K562 (cell line): ENCODE data around the gene TMEM117. TPM values are rescaled to one million over a fixed set of nuclear protein-coding genes. Genes with fewer than 3 reads are reported as not detected.

Experiments
- ATAC-seq: fragments of 200-7000 bp; cut with Tn5 transposase; 3 replicates; pipeline ENCODE4 v1.9.1; 2020; ENCODE audit warnings: moderate library complexity
- BruUV-seq: library from RNA; stranded (reverse); fragments of 400-500 nt; replicated peaks from 2 replicates; lab custom pipeline; 2021; lab: Mats Ljungman, UMichigan
- CTCF ChIA-PET: fragments of 300-600 bp; formaldehyde crosslinking; extraction: SDS; loops from one replicate; lab custom pipeline; 2021; ENCODE audit warnings: low intra/inter-chr PET ratio; lab: Yijun Ruan, JAX
- POLR2A ChIA-PET: fragments of 300-600, 350-650 bp; sonication (Branson Sonifier 250); formaldehyde crosslinking; extraction: SDS; loops from one replicate; lab custom pipeline; 2021; ENCODE audit warnings: antibody characterized with exemption, inconsistent platforms; lab: Yijun Ruan, JAX
- DNase-seq, 4 experiments: peaks; one replicate each; pipeline versions ENCODE4 v3.0.0 to v3.0.0-alpha.2; 2011 to 2018; ENCODE audit warnings: low spot score in 3 of 4, mixed read lengths in 3 of 4; ENCODE audit errors: extremely low read depth in 1 of 4
- FAIRE-seq: peaks from 2 replicates; lab custom pipeline; 2011; peaks lifted over from hg19 to GRCh38; lab: Jason Lieb, UNC
- H2AFZ ChIP-seq: 2 replicates; pipeline ENCODE4 v1.6.0; 2011; ENCODE audit warnings: low read depth, low read length, control low read depth, inconsistent platforms
- H3K27ac ChIP-seq: fragments of 200-600 bp; 3 replicates; pipeline ENCODE4 v1.8.0; 2011; ENCODE audit warnings: low read depth, mild to moderate bottlenecking, control low read depth, inconsistent platforms, low read length, moderate library complexity, mixed read lengths; ENCODE audit errors: extremely low read depth
- H3K27me3 ChIP-seq, 2 experiments: fragments of 300-600 bp in 1 of 2; 2 replicates in 1 of 2; 3 replicates in 1 of 2; pipeline versions ENCODE4 v1.6.0 to v1.8.0; 2011; ENCODE audit warnings: inconsistent platforms in 2 of 2, low read length in 2 of 2, mild to moderate bottlenecking in 1 of 2, mixed read lengths in 1 of 2, moderate library complexity in 1 of 2; ENCODE audit not compliant: control insufficient read depth in 2 of 2, insufficient read depth in 2 of 2
- H3K36me3 ChIP-seq: fragments of 300-600 bp; 3 replicates; pipeline ENCODE4 v1.8.0; 2011; ENCODE audit warnings: mild to moderate bottlenecking, low read length, inconsistent platforms; ENCODE audit not compliant: control insufficient read depth, insufficient read depth
- H3K4me1 ChIP-seq, 2 experiments: fragments of 200-600 bp in 1 of 2; replicated peaks in 1 of 2; 2 replicates in 1 of 2; 3 replicates in 1 of 2; pipeline versions ENCODE4 v1.5.1 to v1.8.0; 2011; ENCODE audit warnings: inconsistent platforms in 2 of 2, low read length in 2 of 2, mild to moderate bottlenecking in 1 of 2, mixed read lengths in 1 of 2, moderate library complexity in 1 of 2; ENCODE audit not compliant: control insufficient read depth in 2 of 2, insufficient read depth in 2 of 2
- H3K4me2 ChIP-seq: 2 replicates; pipeline ENCODE4 v1.6.1; 2011; ENCODE audit warnings: low read length, control low read depth, inconsistent platforms, mixed read lengths; ENCODE audit not compliant: insufficient read depth
- H3K4me3 ChIP-seq: fragments of 200-600 bp; sonication (generic), shearing (Covaris generic); 2 replicates; pipeline ENCODE4 v1.5.1; 2016; ENCODE audit warnings: control low read depth, inconsistent platforms
- H3K79me2 ChIP-seq: fragments of 200-600 bp; 3 replicates; pipeline ENCODE4 v1.8.0; 2011; ENCODE audit warnings: low read length, inconsistent platforms; ENCODE audit not compliant: control insufficient read depth, insufficient read depth
- H3K9ac ChIP-seq, 2 experiments: 2 replicates each; pipeline versions ENCODE4 v1.6.0 to v1.6.1; 2011; ENCODE audit warnings: low read depth in 2 of 2, low read length in 2 of 2, control low read depth in 1 of 2, inconsistent platforms in 1 of 2, mild to moderate bottlenecking in 1 of 2, mixed read lengths in 1 of 2; ENCODE audit not compliant: insufficient read depth in 1 of 2
- H3K9me1 ChIP-seq: one replicate; pipeline ENCODE4 v1.6.0; 2011; ENCODE audit warnings: inconsistent platforms, mild to moderate bottlenecking, low read length, moderate library complexity; ENCODE audit not compliant: control insufficient read depth, insufficient read depth
- H3K9me3 ChIP-seq: replicated peaks from 2 replicates; pipeline ENCODE4 v1.5.1; 2011; ENCODE audit warnings: low read depth, low read length, inconsistent platforms; ENCODE audit not compliant: control insufficient read depth, insufficient read depth
- H4K20me1 ChIP-seq: replicated peaks from 2 replicates; pipeline ENCODE4 v1.6.1; 2011; ENCODE audit warnings: low read length, inconsistent platforms, mixed read lengths; ENCODE audit not compliant: control insufficient read depth, insufficient read depth
- BMI1 ChIP-seq: fragments of 150-350 bp; IDR thresholded peaks from 2 replicates; pipeline ENCODE4 v1.6.1; 2014; ENCODE audit warnings: low read length
- CSDE1 ChIP-seq, 2 experiments: fragments of 450-650 bp; IDR thresholded peaks; 2 replicates each; pipeline ENCODE4 v1.6.1; 2016; ENCODE audit warnings: mild to moderate bottlenecking in 1 of 2
- EP300 ChIP-seq: IDR thresholded peaks from 2 replicates; pipeline ENCODE4 v1.6.1; 2012; ENCODE audit warnings: low read length, improper control_type of control experiment
- FOXJ3 ChIP-seq: sonication (generic); formaldehyde crosslinking; IDR thresholded peaks from 2 replicates; pipeline ENCODE4 v1.4.0; 2020; ENCODE audit warnings: mild to moderate bottlenecking, missing genetic modification reagents
- FOXM1 ChIP-seq, 2 experiments: fragments of 450-650 bp in 1 of 2; sonication (generic) in 1 of 2; formaldehyde crosslinking in 1 of 2; IDR thresholded peaks; 2 replicates each; pipeline versions ENCODE4 v1.6.1 to v1.9.0; 2017 to 2022; ENCODE audit warnings: low read depth in 2 of 2, mild to moderate bottlenecking in 2 of 2, missing genetic modification reagents in 1 of 2, moderate library complexity in 1 of 2
- GTF2F1 ChIP-seq: IDR thresholded peaks from 2 replicates; pipeline ENCODE4 v1.6.1; 2011; ENCODE audit warnings: low read depth, low read length, improper control_type of control experiment
- HCFC1 ChIP-seq: IDR thresholded peaks from 2 replicates; pipeline ENCODE4 v1.6.1; 2012; ENCODE audit warnings: low read depth, low read length, improper control_type of control experiment
- MAFF ChIP-seq: IDR thresholded peaks from 2 replicates; pipeline ENCODE4 v1.6.1; 2012; ENCODE audit warnings: low read length, improper control_type of control experiment
- MBD2 ChIP-seq: sonication (generic); IDR thresholded peaks from 2 replicates; pipeline ENCODE4 v1.6.1; 2016; ENCODE audit warnings: low read depth, borderline replicate concordance
- NFE2 ChIP-seq: IDR thresholded peaks from 2 replicates; pipeline ENCODE4 v1.6.1; 2014; ENCODE audit warnings: antibody characterized with exemption, low read depth
- XRCC3 ChIP-seq: fragments of 450-650 bp; IDR thresholded peaks from 2 replicates; pipeline ENCODE4 v1.6.1; 2017; ENCODE audit warnings: mild to moderate bottlenecking, moderate library complexity
- ZBTB26 ChIP-seq: fragments of 450-650 bp; formaldehyde crosslinking; IDR thresholded peaks from 2 replicates; pipeline ENCODE4 v1.4.0; 2022; ENCODE audit warnings: missing genetic modification characterization
- ZNF75A ChIP-seq: fragments of 450-650 bp; formaldehyde crosslinking; IDR thresholded peaks from 2 replicates; pipeline ENCODE4 v1.4.0; 2020; ENCODE audit warnings: mild to moderate bottlenecking
- in situ Hi-C: fragments of 300-500 bp; cut with MboI; formaldehyde crosslinking; loops from 4 replicates; pipeline ENCODE4 v1.15.0; 2018; ENCODE audit warnings: inconsistent platforms, mixed read lengths
- intact Hi-C: fragments of 100-400 bp; cut with micrococcal nuclease; formaldehyde crosslinking; loops from 2 replicates; pipeline ENCODE4 v1.14.2; 2022
- polyA plus RNA-seq, 8 experiments: library from polyadenylated mRNA; depleted of rRNA in 4 of 8; stranded (reverse) in 5 of 8; unstranded in 3 of 8; fragments of >200 nt; fragmentation: Nextera tagmentation in 2 of 8; fragmentation: Illumina TruSeq in 1 of 8; extraction: Ambion mirVana in 2 of 8; extraction: Trizol in 1 of 8; gene quantifications; 2 replicates each; pipeline versions ENCODE4 v1.2.1 to v1.2.3, GENCODE V29; 2011 to 2014; ENCODE audit warnings: inconsistent platforms in 1 of 8, missing spikeins in 1 of 8
- total RNA-seq, 7 experiments: library from RNA; depleted of rRNA in 6 of 7; stranded (reverse); fragments of >200 nt in 6 of 7; fragmentation: Illumina TruSeq in 2 of 7; extraction: Trizol in 2 of 7; gene quantifications; 2 replicates each; pipeline versions ENCODE4 v1.2.1 to v1.2.3, GENCODE V29; 2011 to 2021; ENCODE audit warnings: low replicate concordance in 1 of 7
- TF ChIP-seq, protein P1 (sequence below): fragments of 250-450 bp; sonication (Bioruptor Pico); IDR thresholded peaks from 2 replicates; pipeline ENCODE4 v1.4.0; 2020; ENCODE audit warnings: mild to moderate bottlenecking
- TF ChIP-seq, protein P2 (sequence below): fragments of 250-450 bp; sonication (Bioruptor Pico); IDR thresholded peaks from 2 replicates; pipeline ENCODE4 v1.5.0; 2021; ENCODE audit warnings: mild to moderate bottlenecking, borderline replicate concordance
- TF ChIP-seq, protein P3 (sequence below), 2 experiments: fragments of 450-650 bp; IDR thresholded peaks; 2 replicates each; pipeline ENCODE4 v1.6.1; 2018; ENCODE audit warnings: mild to moderate bottlenecking in 2 of 2, low read depth in 1 of 2; ENCODE audit not compliant: partially characterized antibody in 2 of 2

The TMEM117 gene
- total and polyA plus RNA-seq, 9 of the 15 experiments (the other 6 are each of a cell fraction or from before 2014, with no cell fraction given), result 0.31 to 2.8 (median 1.0) TPM

- H3K27ac ChIP-seq, result no peak overlapping the region
- no peak for FAIRE-seq
- H3K27me3 ChIP-seq, result no peaks in the 10 kb centered on the region
- no peak overlapping the region for H3K9ac ChIP-seq
- intact Hi-C loops, result no loop called here
- no peak overlapping the region for H3K4me3 ChIP-seq
- DNase-seq, result no peak
- POLR2A ChIA-PET, result no interaction called here
- CTCF ChIA-PET, result no interaction called here
- in situ Hi-C loops, result no loop called here
- H4K20me1 ChIP-seq, result no peaks in the 10 kb centered on the region
- no peaks in the 10 kb centered on the region for H3K9me1 ChIP-seq
- ATAC-seq, result no peak
- H3K4me1 ChIP-seq, result no peaks in the 10 kb centered on the region
- no peak overlapping the region for H2AFZ ChIP-seq
- no TSS peak for BruUV-seq
- H3K4me2 ChIP-seq, result no peak overlapping the region
- H3K9me3 ChIP-seq, result no peaks in the 10 kb centered on the region
- H3K79me2 ChIP-seq, result no peaks in the 10 kb centered on the region
- H3K36me3 ChIP-seq, result no peaks in the 10 kb centered on the region
- no peak for TF ChIP-seq MBD2
- no peak for TF ChIP-seq GTF2F1
- TF ChIP-seq, protein P1, sequence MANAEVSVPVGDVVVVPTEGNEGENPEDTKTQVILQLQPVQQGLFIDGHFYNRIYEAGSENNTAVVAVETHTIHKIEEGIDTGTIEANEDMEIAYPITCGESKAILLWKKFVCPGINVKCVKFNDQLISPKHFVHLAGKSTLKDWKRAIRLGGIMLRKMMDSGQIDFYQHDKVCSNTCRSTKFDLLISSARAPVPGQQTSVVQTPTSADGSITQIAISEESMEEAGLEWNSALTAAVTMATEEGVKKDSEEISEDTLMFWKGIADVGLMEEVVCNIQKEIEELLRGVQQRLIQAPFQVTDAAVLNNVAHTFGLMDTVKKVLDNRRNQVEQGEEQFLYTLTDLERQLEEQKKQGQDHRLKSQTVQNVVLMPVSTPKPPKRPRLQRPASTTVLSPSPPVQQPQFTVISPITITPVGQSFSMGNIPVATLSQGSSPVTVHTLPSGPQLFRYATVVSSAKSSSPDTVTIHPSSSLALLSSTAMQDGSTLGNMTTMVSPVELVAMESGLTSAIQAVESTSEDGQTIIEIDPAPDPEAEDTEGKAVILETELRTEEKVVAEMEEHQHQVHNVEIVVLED (CRISPR knock-in tag), result no peak
- TF ChIP-seq EP300, result no peak
- no peak for TF ChIP-seq HCFC1
- no peak for TF ChIP-seq NFE2
- no peak for TF ChIP-seq MAFF
- TF ChIP-seq ZNF75A (CRISPR knock-in tag), result no peak
- no peak for TF ChIP-seq XRCC3
- no peak for TF ChIP-seq FOXM1 (IDR thresholded peaks at IDR 0.05; ENCODE audit: low read depth)
- TF ChIP-seq FOXM1 (CRISPR knock-in tag; IDR thresholded peaks at IDR 0.05; ENCODE audit: low read depth), result no peak
- no peak for TF ChIP-seq FOXJ3 (CRISPR knock-in tag)
- TF ChIP-seq BMI1, result no peak
- TF ChIP-seq ZBTB26 (CRISPR knock-in tag), result no peak
- TF ChIP-seq, protein P2, sequence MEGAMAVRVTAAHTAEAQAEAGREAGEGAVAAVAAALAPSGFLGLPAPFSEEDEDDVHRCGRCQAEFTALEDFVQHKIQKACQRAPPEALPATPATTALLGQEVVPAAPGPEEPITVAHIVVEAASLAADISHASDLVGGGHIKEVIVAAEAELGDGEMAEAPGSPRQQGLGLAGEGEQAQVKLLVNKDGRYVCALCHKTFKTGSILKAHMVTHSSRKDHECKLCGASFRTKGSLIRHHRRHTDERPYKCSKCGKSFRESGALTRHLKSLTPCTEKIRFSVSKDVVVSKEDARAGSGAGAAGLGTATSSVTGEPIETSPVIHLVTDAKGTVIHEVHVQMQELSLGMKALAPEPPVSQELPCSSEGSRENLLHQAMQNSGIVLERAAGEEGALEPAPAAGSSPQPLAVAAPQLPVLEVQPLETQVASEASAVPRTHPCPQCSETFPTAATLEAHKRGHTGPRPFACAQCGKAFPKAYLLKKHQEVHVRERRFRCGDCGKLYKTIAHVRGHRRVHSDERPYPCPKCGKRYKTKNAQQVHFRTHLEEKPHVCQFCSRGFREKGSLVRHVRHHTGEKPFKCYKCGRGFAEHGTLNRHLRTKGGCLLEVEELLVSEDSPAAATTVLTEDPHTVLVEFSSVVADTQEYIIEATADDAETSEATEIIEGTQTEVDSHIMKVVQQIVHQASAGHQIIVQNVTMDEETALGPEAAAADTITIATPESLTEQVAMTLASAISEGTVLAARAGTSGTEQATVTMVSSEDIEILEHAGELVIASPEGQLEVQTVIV (CRISPR knock-in tag), result no peak
- TF ChIP-seq CSDE1 (IDR thresholded peaks at IDR 0.05), result no peak
- TF ChIP-seq, protein P3, sequence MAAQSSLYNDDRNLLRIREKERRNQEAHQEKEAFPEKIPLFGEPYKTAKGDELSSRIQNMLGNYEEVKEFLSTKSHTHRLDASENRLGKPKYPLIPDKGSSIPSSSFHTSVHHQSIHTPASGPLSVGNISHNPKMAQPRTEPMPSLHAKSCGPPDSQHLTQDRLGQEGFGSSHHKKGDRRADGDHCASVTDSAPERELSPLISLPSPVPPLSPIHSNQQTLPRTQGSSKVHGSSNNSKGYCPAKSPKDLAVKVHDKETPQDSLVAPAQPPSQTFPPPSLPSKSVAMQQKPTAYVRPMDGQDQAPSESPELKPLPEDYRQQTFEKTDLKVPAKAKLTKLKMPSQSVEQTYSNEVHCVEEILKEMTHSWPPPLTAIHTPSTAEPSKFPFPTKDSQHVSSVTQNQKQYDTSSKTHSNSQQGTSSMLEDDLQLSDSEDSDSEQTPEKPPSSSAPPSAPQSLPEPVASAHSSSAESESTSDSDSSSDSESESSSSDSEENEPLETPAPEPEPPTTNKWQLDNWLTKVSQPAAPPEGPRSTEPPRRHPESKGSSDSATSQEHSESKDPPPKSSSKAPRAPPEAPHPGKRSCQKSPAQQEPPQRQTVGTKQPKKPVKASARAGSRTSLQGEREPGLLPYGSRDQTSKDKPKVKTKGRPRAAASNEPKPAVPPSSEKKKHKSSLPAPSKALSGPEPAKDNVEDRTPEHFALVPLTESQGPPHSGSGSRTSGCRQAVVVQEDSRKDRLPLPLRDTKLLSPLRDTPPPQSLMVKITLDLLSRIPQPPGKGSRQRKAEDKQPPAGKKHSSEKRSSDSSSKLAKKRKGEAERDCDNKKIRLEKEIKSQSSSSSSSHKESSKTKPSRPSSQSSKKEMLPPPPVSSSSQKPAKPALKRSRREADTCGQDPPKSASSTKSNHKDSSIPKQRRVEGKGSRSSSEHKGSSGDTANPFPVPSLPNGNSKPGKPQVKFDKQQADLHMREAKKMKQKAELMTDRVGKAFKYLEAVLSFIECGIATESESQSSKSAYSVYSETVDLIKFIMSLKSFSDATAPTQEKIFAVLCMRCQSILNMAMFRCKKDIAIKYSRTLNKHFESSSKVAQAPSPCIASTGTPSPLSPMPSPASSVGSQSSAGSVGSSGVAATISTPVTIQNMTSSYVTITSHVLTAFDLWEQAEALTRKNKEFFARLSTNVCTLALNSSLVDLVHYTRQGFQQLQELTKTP (IDR thresholded peaks at IDR 0.05; ENCODE audit: low read depth in 1 of 2, partially characterized antibody in 2 of 2), result no peak
These were observed 67.8 kb downstream of the TMEM117 start for GRCh38 chr12:43903686-43904085.
